PFSK-1 (cell line): ENCODE data around the gene MRPL36.

ENCODE experiments used
- FOXP2 ChIP-seq: optimal IDR thresholded peaks from 2 replicates; pipeline ENCODE3; 2011; ENCODE audit warnings: borderline replicate concordance, control low read depth, inconsistent platforms; ENCODE audit not compliant: insufficient read depth; ENCODE audit errors: extremely low read length, extremely low read depth
- POLR2AphosphoS5 ChIP-seq: IDR thresholded peaks from 2 replicates; pipeline ENCODE4 v1.6.1; 2012; ENCODE audit warnings: low read depth, mild to moderate bottlenecking, control low read depth, low read length, moderate library complexity
- SIN3A ChIP-seq: IDR thresholded peaks from 2 replicates; pipeline ENCODE4 v1.6.1; 2012; ENCODE audit warnings: mild to moderate bottlenecking, low read length, moderate library complexity, borderline replicate concordance; ENCODE audit not compliant: insufficient read depth
- TAF1 ChIP-seq: IDR thresholded peaks from 2 replicates; pipeline ENCODE4 v1.6.1; 2012; ENCODE audit warnings: low read length, control low read depth, borderline replicate concordance; ENCODE audit not compliant: insufficient read depth
- TF ChIP-seq, protein P1 (sequence below), 2 experiments: IDR thresholded peaks; 2 replicates each; pipeline versions ENCODE4 v1.6.1 to v1.8.0; 2011 to 2012; ENCODE audit warnings: low read depth in 2 of 2, low read length in 2 of 2, control low read depth in 1 of 2, inconsistent platforms in 1 of 2, mild to moderate bottlenecking in 1 of 2, moderate library complexity in 1 of 2; ENCODE audit not compliant: insufficient read depth in 1 of 2

MRPL36 gene

DNA sequence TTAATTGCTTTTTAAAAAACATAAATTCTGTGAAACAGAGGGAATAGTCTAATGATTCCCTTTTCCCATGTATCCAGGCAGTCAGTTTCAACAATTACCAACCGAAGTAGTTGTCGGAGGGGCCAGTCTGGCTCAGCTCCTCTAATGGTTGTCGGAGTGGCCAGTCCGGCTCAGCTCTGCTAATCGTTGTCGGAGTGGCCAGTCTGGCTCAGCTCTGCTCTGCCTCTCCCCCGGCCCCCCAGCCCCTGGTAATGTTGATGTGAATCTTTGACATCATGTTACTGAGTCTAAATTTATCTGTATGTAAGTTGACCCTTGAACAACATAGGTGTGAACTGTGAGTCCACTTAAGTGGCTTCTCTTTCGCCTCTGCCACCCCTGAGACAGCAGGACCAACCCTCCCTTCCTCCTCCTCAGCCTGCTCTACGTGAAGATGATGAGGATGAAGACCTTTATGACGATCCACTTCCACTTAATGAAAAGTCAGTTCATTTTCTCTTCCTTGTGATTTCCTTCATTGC lies 11.0 kb upstream of the MRPL36 start:
- TF ChIP-seq, protein P1, sequence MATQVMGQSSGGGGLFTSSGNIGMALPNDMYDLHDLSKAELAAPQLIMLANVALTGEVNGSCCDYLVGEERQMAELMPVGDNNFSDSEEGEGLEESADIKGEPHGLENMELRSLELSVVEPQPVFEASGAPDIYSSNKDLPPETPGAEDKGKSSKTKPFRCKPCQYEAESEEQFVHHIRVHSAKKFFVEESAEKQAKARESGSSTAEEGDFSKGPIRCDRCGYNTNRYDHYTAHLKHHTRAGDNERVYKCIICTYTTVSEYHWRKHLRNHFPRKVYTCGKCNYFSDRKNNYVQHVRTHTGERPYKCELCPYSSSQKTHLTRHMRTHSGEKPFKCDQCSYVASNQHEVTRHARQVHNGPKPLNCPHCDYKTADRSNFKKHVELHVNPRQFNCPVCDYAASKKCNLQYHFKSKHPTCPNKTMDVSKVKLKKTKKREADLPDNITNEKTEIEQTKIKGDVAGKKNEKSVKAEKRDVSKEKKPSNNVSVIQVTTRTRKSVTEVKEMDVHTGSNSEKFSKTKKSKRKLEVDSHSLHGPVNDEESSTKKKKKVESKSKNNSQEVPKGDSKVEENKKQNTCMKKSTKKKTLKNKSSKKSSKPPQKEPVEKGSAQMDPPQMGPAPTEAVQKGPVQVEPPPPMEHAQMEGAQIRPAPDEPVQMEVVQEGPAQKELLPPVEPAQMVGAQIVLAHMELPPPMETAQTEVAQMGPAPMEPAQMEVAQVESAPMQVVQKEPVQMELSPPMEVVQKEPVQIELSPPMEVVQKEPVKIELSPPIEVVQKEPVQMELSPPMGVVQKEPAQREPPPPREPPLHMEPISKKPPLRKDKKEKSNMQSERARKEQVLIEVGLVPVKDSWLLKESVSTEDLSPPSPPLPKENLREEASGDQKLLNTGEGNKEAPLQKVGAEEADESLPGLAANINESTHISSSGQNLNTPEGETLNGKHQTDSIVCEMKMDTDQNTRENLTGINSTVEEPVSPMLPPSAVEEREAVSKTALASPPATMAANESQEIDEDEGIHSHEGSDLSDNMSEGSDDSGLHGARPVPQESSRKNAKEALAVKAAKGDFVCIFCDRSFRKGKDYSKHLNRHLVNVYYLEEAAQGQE (IDR thresholded peaks at IDR 0.05; ENCODE audit: insufficient read depth in 1 of 2, low read depth in 2 of 2, low read length in 2 of 2) = no peak
- TF ChIP-seq POLR2AphosphoS5 (no peak), TAF1 (no peak), SIN3A (no peak), FOXP2 (no peak)

DNA sequence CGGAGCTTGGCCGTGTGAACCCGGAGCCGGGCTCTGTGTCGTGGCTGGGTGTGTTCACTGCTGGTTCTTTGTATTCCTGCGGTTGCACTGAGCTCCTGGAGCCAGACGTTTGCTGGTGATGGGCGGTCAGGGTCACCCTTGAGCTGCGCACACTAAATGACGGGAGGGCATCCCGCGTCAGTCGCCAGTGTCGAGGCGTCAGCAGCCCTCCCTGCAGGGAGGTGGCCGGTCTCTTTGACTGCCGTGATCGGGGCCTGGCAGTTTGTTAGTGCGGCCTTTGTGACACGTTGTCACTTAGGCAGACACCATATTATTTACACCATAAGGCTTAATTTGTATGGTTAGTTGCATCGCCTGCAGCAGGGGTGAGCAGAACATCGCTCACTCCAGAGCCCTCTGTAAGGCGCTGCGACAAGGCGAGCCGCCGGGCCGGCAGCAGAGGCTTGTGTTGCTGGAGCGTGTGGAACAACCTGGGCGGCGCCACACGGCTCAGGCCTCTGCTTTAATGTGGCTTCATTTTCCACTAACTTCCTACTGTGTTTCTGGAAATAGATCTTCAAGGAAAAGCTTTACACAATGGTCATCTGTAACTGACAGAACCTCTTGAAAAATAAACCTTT lies 9.9 kb upstream of the MRPL36 start:
- TF ChIP-seq POLR2AphosphoS5 (no peak), TAF1 (no peak), SIN3A (no peak), FOXP2 (no peak)
- TF ChIP-seq, protein P1 (IDR thresholded peaks at IDR 0.05; ENCODE audit: insufficient read depth in 1 of 2, low read depth in 2 of 2, low read length in 2 of 2) = no peak

DNA sequence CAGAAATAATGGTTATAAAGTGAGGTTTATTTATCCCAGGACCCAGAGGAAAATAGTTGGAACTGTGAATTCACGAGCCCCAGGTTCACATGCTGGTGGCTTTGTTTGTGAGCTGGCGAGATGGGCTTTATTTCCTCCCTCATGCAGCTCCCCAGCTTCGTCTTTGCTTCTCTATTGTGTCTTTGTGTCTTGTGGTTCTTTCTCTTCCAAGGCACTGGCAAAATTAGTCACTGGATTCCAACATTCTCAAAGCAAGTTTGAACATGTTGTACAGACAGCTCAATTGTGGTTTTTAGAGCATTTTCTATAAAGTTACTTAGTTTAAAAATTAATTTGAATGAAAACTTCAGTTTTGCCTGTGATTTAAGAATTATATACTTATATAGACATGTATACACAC lies 8.8 kb upstream of the MRPL36 start:
- TF ChIP-seq FOXP2 (no peak), SIN3A (no peak), POLR2AphosphoS5 (no peak), TAF1 (no peak)
- TF ChIP-seq, protein P1 (IDR thresholded peaks at IDR 0.05; ENCODE audit: insufficient read depth in 1 of 2, low read depth in 2 of 2, low read length in 2 of 2) = no peak

DNA sequence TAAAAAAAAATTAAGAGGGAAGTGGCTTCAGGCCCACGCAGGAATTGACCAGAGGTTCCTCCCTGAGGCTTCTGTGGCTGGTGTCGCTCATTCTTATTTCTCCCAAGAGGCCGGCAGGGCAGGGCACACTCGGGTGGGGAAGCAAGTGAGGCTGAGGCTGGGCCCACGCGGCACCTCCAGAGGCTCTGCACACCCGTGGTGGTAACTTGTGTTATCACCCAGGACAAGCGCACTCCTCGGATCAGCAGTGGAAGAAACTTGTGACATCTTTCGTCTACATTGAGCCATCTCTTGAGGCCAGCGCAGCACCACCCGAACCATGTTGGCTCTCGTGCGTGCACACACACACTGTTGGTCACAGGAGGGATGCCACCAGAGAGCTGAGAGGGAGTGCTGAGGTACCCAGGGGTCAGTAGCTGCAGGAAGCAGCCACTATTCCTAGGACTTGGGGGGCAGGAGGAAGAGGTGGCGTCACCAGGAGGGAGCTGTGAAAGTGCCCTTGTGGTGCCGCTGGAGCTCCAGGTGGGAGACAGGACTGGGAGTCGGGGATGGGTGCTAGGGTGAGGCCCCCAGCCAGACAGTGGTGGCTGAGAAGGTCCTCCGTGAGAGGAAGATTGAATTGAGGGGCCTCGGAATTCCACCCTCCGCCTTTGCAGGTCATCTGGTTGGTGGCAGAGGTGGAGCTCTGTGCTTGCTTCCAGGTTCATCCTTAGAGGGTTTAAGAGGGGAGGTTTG lies 8.0 kb upstream of the MRPL36 start:
- TF ChIP-seq FOXP2 (no peak), SIN3A (no peak), TAF1 (no peak), POLR2AphosphoS5 (no peak)
- TF ChIP-seq, protein P1 (IDR thresholded peaks at IDR 0.05; ENCODE audit: insufficient read depth in 1 of 2, low read depth in 2 of 2, low read length in 2 of 2) = no peak
